ENCODE measurements around the gene PRIMPOL.
"Not testable (repeated sequence)": the region's sequence is repeated elsewhere in the genome, so short reads cannot be mapped to it uniquely, and the experiment has no call there.

PRIMPOL gene

GRCh38 chr4:184728858-184729257 is 79.3 kb downstream of the PRIMPOL start:
- H3K27ac ChIP-seq (ENCODE audit: insufficient read depth, low read length, poor library complexity, severe bottlenecking), result no peak overlapping the region
- no peak for DNase-seq
- H3K4me1 ChIP-seq (ENCODE audit: control insufficient read depth, insufficient read depth, low read length, poor library complexity, severe bottlenecking), result peaks cover 5% of the 10 kb centered on the region
- no peaks in the 10 kb centered on the region for H3K36me3 ChIP-seq (ENCODE audit: control insufficient read depth, insufficient read depth, low read length)
- no peaks in the 10 kb centered on the region for H3K27me3 ChIP-seq (replicated peaks; ENCODE audit: control insufficient read depth, insufficient read depth, low read length, poor library complexity, severe bottlenecking)
- H3K4me3 ChIP-seq (ENCODE audit: insufficient read depth, low read depth, low read length, poor library complexity, severe bottlenecking), result no peak overlapping the region
- H3K9me3 ChIP-seq (ENCODE audit: control insufficient read depth, low read length), result no peaks in the 10 kb centered on the region

GRCh38 chr4:184729946-184730345 is 80.4 kb downstream of the PRIMPOL start:
- Histone ChIP-seq H3K27me3 (replicated peaks; ENCODE audit: control insufficient read depth, insufficient read depth, low read length, poor library complexity, severe bottlenecking) (no peaks in the 10 kb centered on the region), H3K36me3 (ENCODE audit: control insufficient read depth, insufficient read depth, low read length) (no peaks in the 10 kb centered on the region), H3K27ac (ENCODE audit: insufficient read depth, low read length, poor library complexity, severe bottlenecking) (no peak overlapping the region), H3K4me3 (ENCODE audit: insufficient read depth, low read depth, low read length, poor library complexity, severe bottlenecking) (no peak overlapping the region), H3K4me1 (ENCODE audit: control insufficient read depth, insufficient read depth, low read length, poor library complexity, severe bottlenecking) (peaks cover 5% of the 10 kb centered on the region), H3K9me3 (ENCODE audit: control insufficient read depth, low read length) (no peaks in the 10 kb centered on the region)
- DNase-seq, result no peak

GRCh38 chr4:184731056-184731455 is 81.5 kb downstream of the PRIMPOL start:
- no peak overlapping the region for H3K4me3 ChIP-seq (ENCODE audit: insufficient read depth, low read depth, low read length, poor library complexity, severe bottlenecking)
- H3K9me3 ChIP-seq (ENCODE audit: control insufficient read depth, low read length), result no peaks in the 10 kb centered on the region
- no peak for DNase-seq
- H3K36me3 ChIP-seq (ENCODE audit: control insufficient read depth, insufficient read depth, low read length), result no peaks in the 10 kb centered on the region
- H3K27me3 ChIP-seq (replicated peaks; ENCODE audit: control insufficient read depth, insufficient read depth, low read length, poor library complexity, severe bottlenecking), result no peaks in the 10 kb centered on the region
- no peak overlapping the region for H3K27ac ChIP-seq (ENCODE audit: insufficient read depth, low read length, poor library complexity, severe bottlenecking)
- peaks cover 5% of the 10 kb centered on the region for H3K4me1 ChIP-seq (ENCODE audit: control insufficient read depth, insufficient read depth, low read length, poor library complexity, severe bottlenecking)

GRCh38 chr4:184732126-184732525 is 82.6 kb downstream of the PRIMPOL start:
- no peak for DNase-seq
- H3K4me3 ChIP-seq (ENCODE audit: insufficient read depth, low read depth, low read length, poor library complexity, severe bottlenecking), result no peak overlapping the region
- H3K4me1 ChIP-seq (ENCODE audit: control insufficient read depth, insufficient read depth, low read length, poor library complexity, severe bottlenecking), result peaks cover 5% of the 10 kb centered on the region
- H3K36me3 ChIP-seq (ENCODE audit: control insufficient read depth, insufficient read depth, low read length), result no peaks in the 10 kb centered on the region
- no peaks in the 10 kb centered on the region for H3K9me3 ChIP-seq (ENCODE audit: control insufficient read depth, low read length)
- no peak overlapping the region for H3K27ac ChIP-seq (ENCODE audit: insufficient read depth, low read length, poor library complexity, severe bottlenecking)
- no peaks in the 10 kb centered on the region for H3K27me3 ChIP-seq (replicated peaks; ENCODE audit: control insufficient read depth, insufficient read depth, low read length, poor library complexity, severe bottlenecking)

- Histone ChIP-seq H3K27ac (ENCODE audit: insufficient read depth, low read length, poor library complexity, severe bottlenecking) (peak within 1 kb of the TSS; percentile 43), H3K36me3 (ENCODE audit: control insufficient read depth, insufficient read depth, low read length) (no peaks in the 10 kb centered on the region), H3K9me3 (ENCODE audit: control insufficient read depth, low read length) (no peaks in the 10 kb centered on the region), H3K27me3 (replicated peaks; ENCODE audit: control insufficient read depth, insufficient read depth, low read length, poor library complexity, severe bottlenecking) (no peaks in the 10 kb centered on the region), H3K4me1 (ENCODE audit: control insufficient read depth, insufficient read depth, low read length, poor library complexity, severe bottlenecking) (peaks cover 5% of the 10 kb centered on the region), H3K4me3 (ENCODE audit: insufficient read depth, low read depth, low read length, poor library complexity, severe bottlenecking) (peak within 1 kb of the TSS; percentile 77)
- DNase-seq, result peak; percentile 92
Measured at GRCh38 chr4:184733654-184734524, 84.4 kb downstream of the PRIMPOL start, which contains the start of gene CENPU. CENPU (minus strand) TSS chr4:184734096; CDS start chr4:184734062, 34 bp downstream.

GRCh38 chr4:184734758-184735157 is 85.2 kb downstream of the PRIMPOL start:
- H3K9me3 ChIP-seq (ENCODE audit: control insufficient read depth, low read length), result no peaks in the 10 kb centered on the region
- no peak for DNase-seq
- no peak overlapping the region for H3K4me3 ChIP-seq (ENCODE audit: insufficient read depth, low read depth, low read length, poor library complexity, severe bottlenecking)
- no peaks in the 10 kb centered on the region for H3K27me3 ChIP-seq (replicated peaks; ENCODE audit: control insufficient read depth, insufficient read depth, low read length, poor library complexity, severe bottlenecking)
- H3K27ac ChIP-seq (ENCODE audit: insufficient read depth, low read length, poor library complexity, severe bottlenecking), result no peak overlapping the region
- H3K4me1 ChIP-seq (ENCODE audit: control insufficient read depth, insufficient read depth, low read length, poor library complexity, severe bottlenecking), result peaks cover 5% of the 10 kb centered on the region
- H3K36me3 ChIP-seq (ENCODE audit: control insufficient read depth, insufficient read depth, low read length), result no peaks in the 10 kb centered on the region

- not testable (repeated sequence) for H3K9me3 ChIP-seq (ENCODE audit: control insufficient read depth, low read length); DNase-seq; H3K4me1 ChIP-seq (ENCODE audit: control insufficient read depth, insufficient read depth, low read length, poor library complexity, severe bottlenecking); H3K4me3 ChIP-seq (ENCODE audit: insufficient read depth, low read depth, low read length, poor library complexity, severe bottlenecking); H3K36me3 ChIP-seq (ENCODE audit: control insufficient read depth, insufficient read depth, low read length); H3K27me3 ChIP-seq (replicated peaks; ENCODE audit: control insufficient read depth, insufficient read depth, low read length, poor library complexity, severe bottlenecking); H3K27ac ChIP-seq (ENCODE audit: insufficient read depth, low read length, poor library complexity, severe bottlenecking)
Measured at GRCh38 chr4:184739575-184739974, 90.0 kb downstream of the PRIMPOL start.

GRCh38 chr4:184740980-184741391 is 91.4 kb downstream of the PRIMPOL start:
- DNase-seq, result no peak

GRCh38 chr4:184741651-184742050 is 92.1 kb downstream of the PRIMPOL start:
- not testable (repeated sequence) for H3K9me3 ChIP-seq (ENCODE audit: control insufficient read depth, low read length); H3K4me1 ChIP-seq (ENCODE audit: control insufficient read depth, insufficient read depth, low read length, poor library complexity, severe bottlenecking)

More at GRCh38 chr4:184740980-184741391, 91.4 kb downstream of the PRIMPOL start:
- no peak overlapping the region for H3K27ac ChIP-seq (ENCODE audit: insufficient read depth, low read length, poor library complexity, severe bottlenecking)
- H3K27me3 ChIP-seq (replicated peaks; ENCODE audit: control insufficient read depth, insufficient read depth, low read length, poor library complexity, severe bottlenecking), result no peaks in the 10 kb centered on the region
- H3K4me1 ChIP-seq (ENCODE audit: control insufficient read depth, insufficient read depth, low read length, poor library complexity, severe bottlenecking), result no peaks in the 10 kb centered on the region
- no peaks in the 10 kb centered on the region for H3K36me3 ChIP-seq (ENCODE audit: control insufficient read depth, insufficient read depth, low read length)
- no peaks in the 10 kb centered on the region for H3K9me3 ChIP-seq (ENCODE audit: control insufficient read depth, low read length)
- H3K4me3 ChIP-seq (ENCODE audit: insufficient read depth, low read depth, low read length, poor library complexity, severe bottlenecking), result no peak overlapping the region

GRCh38 chr4:184743650-184744049 is 94.1 kb downstream of the PRIMPOL start:
- H3K27me3 ChIP-seq (replicated peaks; ENCODE audit: control insufficient read depth, insufficient read depth, low read length, poor library complexity, severe bottlenecking), result no peaks in the 10 kb centered on the region
- DNase-seq, result no peak
- H3K4me1 ChIP-seq (ENCODE audit: control insufficient read depth, insufficient read depth, low read length, poor library complexity, severe bottlenecking), result no peaks in the 10 kb centered on the region
- no peaks in the 10 kb centered on the region for H3K9me3 ChIP-seq (ENCODE audit: control insufficient read depth, low read length)
- H3K4me3 ChIP-seq (ENCODE audit: insufficient read depth, low read depth, low read length, poor library complexity, severe bottlenecking), result no peak overlapping the region
- H3K27ac ChIP-seq (ENCODE audit: insufficient read depth, low read length, poor library complexity, severe bottlenecking), result no peak overlapping the region
- H3K36me3 ChIP-seq (ENCODE audit: control insufficient read depth, insufficient read depth, low read length), result no peaks in the 10 kb centered on the region

More at GRCh38 chr4:184741651-184742050, 92.1 kb downstream of the PRIMPOL start:
- not testable (repeated sequence) for DNase-seq; H3K36me3 ChIP-seq (ENCODE audit: control insufficient read depth, insufficient read depth, low read length); H3K27ac ChIP-seq (ENCODE audit: insufficient read depth, low read length, poor library complexity, severe bottlenecking); H3K27me3 ChIP-seq (replicated peaks; ENCODE audit: control insufficient read depth, insufficient read depth, low read length, poor library complexity, severe bottlenecking); H3K4me3 ChIP-seq (ENCODE audit: insufficient read depth, low read depth, low read length, poor library complexity, severe bottlenecking)
